ENCODE measurements around the gene CDHR1. TPM values are rescaled to one million over a fixed set of nuclear protein-coding genes. Genes with fewer than 3 reads are reported as not detected.

Gene CDHR1
- total RNA-seq, 1 experiment from 2014 or later: 0.39 TPM

GRCh38 chr10:84214612-84215235 lies 20.4 kb downstream of the CDHR1 start:
- POLR2A ChIA-PET: no interaction called here
- peak; percentile 50; the same call in 1 of the 2 replicates for ATAC-seq
- intact Hi-C loops (cut with micrococcal nuclease; ENCODE audit: unreplicated experiment): no loop called here

GRCh38 chr10:84216834-84217233 lies 22.5 kb downstream of the CDHR1 start:
- ChIA-PET POLR2A (no interaction called here), CTCF (no interaction called here)
- in situ Hi-C loops (cut with HindIII; ENCODE audit: low pct_unique_long_range_greater_than_20kb, low sequenced_read_pairs): no loop called here
- Histone ChIP-seq H3K4me1 (ENCODE audit: control insufficient read depth, insufficient read depth, low read length) (no peaks in the 10 kb centered on the region), H3K4me3 (ENCODE audit: low read depth in 2 of 2, low read length in 2 of 2) (no peak overlapping the region), H3K36me3 (ENCODE audit: control insufficient read depth, insufficient read depth, low read length) (no peaks in the 10 kb centered on the region), H3K27ac (ENCODE audit: low read length) (no peak overlapping the region), H3K27me3 (ENCODE audit: control insufficient read depth, insufficient read depth, low read length) (peaks cover 16% of the 10 kb centered on the region), H3K9me3 (ENCODE audit: control insufficient read depth, insufficient read depth, low read depth, low read length) (no peaks in the 10 kb centered on the region)
- intact Hi-C loops (cut with micrococcal nuclease; ENCODE audit: unreplicated experiment): no loop called here
- DNase-seq (ENCODE audit: low read depth, low spot score) (no peak), ATAC-seq (no peak)
- TF ChIP-seq POLR2AphosphoS5 (IDR thresholded peaks at IDR 0.05; ENCODE audit: low read depth, low read length) (no peak), TCF7L2 (IDR thresholded peaks at IDR 0.05; ENCODE audit: low read depth, low read length) (no peak), SIN3A (IDR thresholded peaks at IDR 0.05; ENCODE audit: borderline replicate concordance, insufficient read depth, low read depth, low read length) (no peak), CTCF (IDR thresholded peaks at IDR 0.05) (no peak)
- TF ChIP-seq, protein P1, sequence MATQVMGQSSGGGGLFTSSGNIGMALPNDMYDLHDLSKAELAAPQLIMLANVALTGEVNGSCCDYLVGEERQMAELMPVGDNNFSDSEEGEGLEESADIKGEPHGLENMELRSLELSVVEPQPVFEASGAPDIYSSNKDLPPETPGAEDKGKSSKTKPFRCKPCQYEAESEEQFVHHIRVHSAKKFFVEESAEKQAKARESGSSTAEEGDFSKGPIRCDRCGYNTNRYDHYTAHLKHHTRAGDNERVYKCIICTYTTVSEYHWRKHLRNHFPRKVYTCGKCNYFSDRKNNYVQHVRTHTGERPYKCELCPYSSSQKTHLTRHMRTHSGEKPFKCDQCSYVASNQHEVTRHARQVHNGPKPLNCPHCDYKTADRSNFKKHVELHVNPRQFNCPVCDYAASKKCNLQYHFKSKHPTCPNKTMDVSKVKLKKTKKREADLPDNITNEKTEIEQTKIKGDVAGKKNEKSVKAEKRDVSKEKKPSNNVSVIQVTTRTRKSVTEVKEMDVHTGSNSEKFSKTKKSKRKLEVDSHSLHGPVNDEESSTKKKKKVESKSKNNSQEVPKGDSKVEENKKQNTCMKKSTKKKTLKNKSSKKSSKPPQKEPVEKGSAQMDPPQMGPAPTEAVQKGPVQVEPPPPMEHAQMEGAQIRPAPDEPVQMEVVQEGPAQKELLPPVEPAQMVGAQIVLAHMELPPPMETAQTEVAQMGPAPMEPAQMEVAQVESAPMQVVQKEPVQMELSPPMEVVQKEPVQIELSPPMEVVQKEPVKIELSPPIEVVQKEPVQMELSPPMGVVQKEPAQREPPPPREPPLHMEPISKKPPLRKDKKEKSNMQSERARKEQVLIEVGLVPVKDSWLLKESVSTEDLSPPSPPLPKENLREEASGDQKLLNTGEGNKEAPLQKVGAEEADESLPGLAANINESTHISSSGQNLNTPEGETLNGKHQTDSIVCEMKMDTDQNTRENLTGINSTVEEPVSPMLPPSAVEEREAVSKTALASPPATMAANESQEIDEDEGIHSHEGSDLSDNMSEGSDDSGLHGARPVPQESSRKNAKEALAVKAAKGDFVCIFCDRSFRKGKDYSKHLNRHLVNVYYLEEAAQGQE (IDR thresholded peaks at IDR 0.05; ENCODE audit: insufficient read depth in 1 of 2, low read depth in 2 of 2, low read length in 1 of 2): no peak
- no TSS peak for BruUV-seq (replicated peaks)

More at GRCh38 chr10:84214612-84215235, 20.4 kb downstream of the CDHR1 start:
- Histone ChIP-seq H3K4me3 (ENCODE audit: low read depth in 2 of 2, low read length in 2 of 2) (no peak overlapping the region), H3K9me3 (ENCODE audit: control insufficient read depth, insufficient read depth, low read depth, low read length) (no peaks in the 10 kb centered on the region), H3K27me3 (ENCODE audit: control insufficient read depth, insufficient read depth, low read length) (peaks cover 13% of the 10 kb centered on the region), H3K4me1 (ENCODE audit: control insufficient read depth, insufficient read depth, low read length) (no peaks in the 10 kb centered on the region), H3K27ac (ENCODE audit: low read length) (no peak overlapping the region), H3K36me3 (ENCODE audit: control insufficient read depth, insufficient read depth, low read length) (no peaks in the 10 kb centered on the region)
- CTCF ChIA-PET: interaction anchor here (0.6 kb wide), 1 partner anchor 1002 kb away, joined by 4 read pairs; no protein-coding TSS in a partner anchor
- BruUV-seq (replicated peaks): no TSS peak
- in situ Hi-C loops (cut with HindIII; ENCODE audit: low pct_unique_long_range_greater_than_20kb, low sequenced_read_pairs): no loop called here
- peak; percentile 69 for TF ChIP-seq CTCF (IDR thresholded peaks at IDR 0.05)
- TF ChIP-seq TCF7L2 (IDR thresholded peaks at IDR 0.05; ENCODE audit: low read depth, low read length): no peak
- DNase-seq (ENCODE audit: low read depth, low spot score): no peak

All from Panc1 (cell line).